Measurements from ENCODE around the gene ABCC5.
A peak's percentile ranks its signal among the peaks of the same experiment; 100 is the strongest.
"Not testable (repeated sequence)": the region's sequence is repeated elsewhere in the genome, so short reads cannot be mapped to it uniquely, and the experiment has no call there.

Gene ABCC5

DNA sequence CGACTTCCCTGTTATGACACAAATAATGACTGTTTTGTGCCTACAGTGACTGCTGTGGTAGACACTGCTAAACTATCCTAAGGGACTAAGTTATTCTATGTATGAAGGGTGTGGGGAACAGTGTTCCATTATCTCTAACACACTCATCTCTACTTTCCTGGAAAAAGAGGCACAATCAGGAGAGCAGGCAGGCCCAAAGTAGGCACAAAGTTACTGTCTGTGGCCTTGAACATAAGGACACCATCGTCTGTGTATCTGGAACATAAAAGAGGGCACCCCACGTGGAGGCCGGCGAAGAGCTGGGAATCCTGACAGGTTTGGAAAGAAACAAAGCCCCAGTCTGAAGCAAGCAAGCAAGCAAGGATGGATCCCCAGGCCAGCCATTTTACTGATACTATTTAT is 1.5 kb downstream of the ABCC5 start:
- peak; percentile 37 for DNase-seq (ENCODE audit: low spot score)

- no peak for DNase-seq (ENCODE audit: low spot score)
These were observed 2.2 kb downstream of the ABCC5 start for GRCh38 chr3:184015381-184016019.

DNA sequence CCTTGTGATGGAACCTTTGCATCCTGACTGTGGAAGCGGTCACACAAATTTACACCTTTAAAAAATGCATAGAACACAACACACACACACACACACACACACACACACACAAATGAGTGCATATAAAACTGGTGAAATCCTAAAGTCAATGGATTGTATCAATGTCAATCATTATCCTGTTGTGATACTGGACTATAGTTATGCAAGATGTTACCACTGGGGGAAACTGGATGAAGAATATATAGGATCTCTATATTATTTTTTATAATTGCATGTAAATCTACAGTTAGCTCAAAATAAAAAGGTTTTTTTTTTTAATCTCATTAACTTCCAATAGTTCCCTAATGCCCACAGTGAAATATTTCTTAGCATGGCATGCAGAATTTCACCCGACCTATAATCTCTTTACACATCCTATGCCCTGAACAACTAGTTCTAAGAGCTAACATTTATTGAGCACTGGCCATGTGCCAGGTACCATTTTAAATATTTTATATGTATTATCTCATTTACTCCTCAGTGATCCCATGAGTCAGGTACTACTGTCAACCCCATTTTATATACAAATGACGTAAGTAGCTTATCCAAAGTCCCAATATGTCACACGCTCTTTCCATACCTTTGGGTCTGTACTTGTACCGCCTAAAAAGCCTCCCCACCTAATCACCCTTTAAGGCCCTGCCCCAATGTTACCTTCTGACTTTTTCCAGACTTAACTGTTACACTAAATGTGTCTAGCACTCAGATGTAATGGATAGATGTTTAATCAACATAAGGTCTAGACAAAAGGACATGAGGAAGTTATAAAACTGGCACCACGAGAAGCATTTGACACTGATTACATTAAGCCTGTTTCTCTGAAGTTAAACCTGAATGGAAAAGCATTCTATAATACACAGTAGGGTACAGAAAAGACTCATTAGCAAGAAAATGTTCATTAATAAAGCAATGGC is 5.5 kb downstream of the ABCC5 start:
- DNase-seq (ENCODE audit: low spot score): no peak

GRCh38 chr3:184011230-184011876 is 6.3 kb downstream of the ABCC5 start:
- no peak for DNase-seq (ENCODE audit: low spot score)

- no peak for DNase-seq (ENCODE audit: low spot score)
These were observed 9.5 kb downstream of the ABCC5 start for GRCh38 chr3:184008161-184008560.

DNA sequence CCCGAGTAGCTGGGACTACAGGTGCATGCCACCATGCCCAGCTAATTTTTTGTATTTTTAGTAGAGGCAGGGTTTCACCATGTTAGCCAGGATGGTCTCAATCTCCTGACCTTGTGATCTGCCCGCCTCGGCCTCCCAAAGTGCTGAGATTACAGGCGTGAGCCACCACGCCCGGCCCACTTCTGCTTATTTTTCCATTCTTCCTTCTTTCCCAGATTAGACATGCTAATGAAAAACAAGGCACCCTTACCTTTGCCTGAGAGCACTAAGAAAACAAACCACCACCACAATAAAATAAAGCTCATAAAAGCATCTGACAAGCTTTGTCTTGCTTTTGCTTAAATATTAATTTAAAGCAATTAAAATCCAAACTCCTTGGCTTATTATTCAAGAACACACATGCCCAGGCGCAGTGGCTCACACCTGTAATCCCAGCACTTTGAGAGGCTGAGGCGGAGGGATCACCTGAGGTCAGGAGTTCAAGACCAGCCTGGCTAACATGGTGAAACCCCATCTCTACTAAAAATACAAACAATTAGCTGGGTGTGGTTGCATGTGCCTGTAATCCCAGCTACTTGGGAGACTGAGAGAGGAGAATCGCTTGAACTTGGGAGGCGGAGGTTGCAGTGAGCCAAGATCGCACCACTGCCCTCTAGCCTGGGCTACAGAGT is 10.4 kb downstream of the ABCC5 start:
- not testable (repeated sequence) for DNase-seq (ENCODE audit: low spot score)

DNA sequence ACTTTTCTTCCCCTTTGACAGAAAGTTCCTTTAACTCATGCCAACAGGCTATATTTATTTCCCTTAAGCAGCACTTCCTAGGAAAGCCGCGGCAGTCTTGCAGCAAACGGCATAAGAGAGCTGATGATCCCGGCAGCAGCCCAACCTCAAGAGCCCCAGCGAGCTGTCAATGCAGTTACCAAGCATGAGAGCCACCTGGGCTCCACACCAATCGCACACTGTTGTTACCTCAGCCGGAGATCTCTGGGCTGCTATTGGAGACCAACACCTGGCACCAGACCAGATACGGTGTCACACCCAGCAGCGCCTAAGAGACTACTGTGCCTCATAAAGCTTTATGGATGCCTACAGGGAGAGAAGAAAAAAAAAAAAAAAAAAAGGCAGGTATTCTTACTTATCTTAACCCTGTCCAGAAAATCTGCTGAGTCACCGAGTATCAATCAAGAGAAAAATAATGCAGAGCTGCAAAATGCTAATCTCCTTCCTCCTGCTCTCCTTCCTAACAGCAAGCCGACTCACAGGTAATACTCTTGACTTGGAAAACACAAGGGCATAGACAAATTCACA is 11.7 kb downstream of the ABCC5 start:
- peak; percentile 83 for DNase-seq (ENCODE audit: low spot score)

GRCh38 chr3:184004476-184004875 is 13.2 kb downstream of the ABCC5 start:
- DNase-seq (ENCODE audit: low spot score): no peak

GRCh38 chr3:184003187-184003967 is 14.3 kb downstream of the ABCC5 start:
- no peak for DNase-seq (ENCODE audit: low spot score)

DNA sequence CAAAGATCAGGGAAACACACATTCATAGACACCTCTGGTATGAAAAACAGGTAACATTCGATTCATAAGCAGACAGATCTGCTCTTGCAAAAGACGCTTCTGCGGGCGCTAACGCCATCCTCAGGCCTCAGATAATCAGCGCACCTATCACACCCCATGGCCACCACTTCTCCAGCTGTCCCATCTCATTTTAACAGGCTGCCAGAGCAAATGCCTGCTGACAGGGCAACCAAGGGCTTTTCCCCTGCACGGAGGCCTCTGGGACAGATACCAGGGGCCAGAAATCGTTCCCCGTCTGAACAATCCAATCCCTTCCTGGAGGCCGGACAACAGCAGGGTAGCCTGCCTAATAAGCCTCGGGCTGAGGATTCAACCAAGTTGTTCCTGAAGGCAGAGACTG is 15.2 kb downstream of the ABCC5 start:
- no peak for DNase-seq (ENCODE audit: low spot score)

DNA sequence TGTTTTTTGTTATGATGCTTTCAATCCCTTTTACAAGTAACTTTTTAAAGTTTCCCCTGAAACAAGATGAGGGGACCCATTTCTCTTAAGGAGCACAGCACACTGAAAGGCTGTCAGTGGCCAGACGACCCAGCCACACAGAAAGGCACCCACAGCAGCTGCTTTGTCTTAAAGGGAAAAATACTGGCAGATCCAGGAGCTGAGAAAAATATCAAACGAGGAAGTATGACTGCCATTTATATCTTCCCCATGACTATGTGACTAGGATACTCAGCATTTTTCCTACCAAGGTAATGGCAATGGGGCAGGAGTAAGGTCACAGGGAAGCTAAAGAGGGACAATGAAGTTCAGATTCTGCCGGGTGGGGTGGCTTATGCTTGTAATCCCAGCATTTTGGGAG is 15.9 kb downstream of the ABCC5 start:
- DNase-seq (ENCODE audit: low spot score): no peak

DNA sequence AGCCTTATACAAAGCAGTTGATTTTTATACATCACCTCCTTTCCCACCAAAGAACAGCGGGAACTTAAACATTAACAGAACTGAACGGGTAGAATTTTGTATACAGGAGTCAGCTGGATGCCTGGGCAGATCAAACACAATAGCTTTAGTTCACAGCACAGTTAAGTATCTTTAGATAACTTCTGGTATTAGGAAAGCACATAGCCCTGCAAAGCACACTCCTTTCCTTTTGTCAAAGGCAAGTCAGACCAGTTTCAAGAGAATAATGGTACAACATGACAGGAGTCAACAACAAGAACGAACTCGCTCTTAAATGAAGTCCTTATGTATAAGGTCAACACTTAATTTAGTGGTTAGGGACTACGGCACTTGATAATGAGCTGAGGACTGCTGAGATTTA is 26.3 kb downstream of the ABCC5 start:
- no peak for DNase-seq (ENCODE audit: low spot score)

GRCh38 chr3:183988216-183988790 is 29.4 kb downstream of the ABCC5 start:
- no peak for DNase-seq (ENCODE audit: low spot score)

GRCh38 chr3:183987000-183987600 is 30.6 kb downstream of the ABCC5 start:
- DNase-seq (ENCODE audit: low spot score): no peak

- no peak for DNase-seq (ENCODE audit: low spot score)
These were observed 32.6 kb downstream of the ABCC5 start for GRCh38 chr3:183984749-183985729.

- DNase-seq (ENCODE audit: low spot score): no peak
These were observed 33.5 kb downstream of the ABCC5 start for GRCh38 chr3:183984127-183984740.

GRCh38 chr3:183981990-183982644 is 35.6 kb downstream of the ABCC5 start:
- no peak for DNase-seq (ENCODE audit: low spot score)

- DNase-seq (ENCODE audit: low spot score): no peak
These were observed 37.3 kb downstream of the ABCC5 start for GRCh38 chr3:183980403-183980802.
